HL-60 (cell line): ENCODE results near the gene ZCWPW1.

Source experiments
- DNase-seq, 2 experiments: peaks; one replicate each; pipeline ENCODE4 v3.0.0-alpha.2; 2010 to 2020; ENCODE audit warnings: low read depth in 1 of 2, low spot score in 1 of 2
- H3K27ac ChIP-seq: fragments of 250-450 bp; sonication (Bioruptor Pico); replicated peaks from 2 replicates; pipeline ENCODE4 v1.5.1; 2020; ENCODE audit warnings: mild to moderate bottlenecking, moderate library complexity
- H3K27me3 ChIP-seq: fragments of 250-450 bp; sonication (Bioruptor Pico); 2 replicates; pipeline ENCODE4 v1.5.1; 2021; ENCODE audit warnings: mild to moderate bottlenecking, moderate library complexity; ENCODE audit not compliant: insufficient read depth, poor library complexity, severe bottlenecking
- H3K4me3 ChIP-seq: replicated peaks from 2 replicates; pipeline ENCODE4 v1.5.1; 2011; ENCODE audit warnings: mild to moderate bottlenecking, control low read depth, low read length; ENCODE audit not compliant: insufficient read depth
- CTCF ChIP-seq: IDR thresholded peaks from one replicate; pipeline ENCODE4 v1.5.1; 2011; ENCODE audit warnings: low read length, control low read depth, inconsistent platforms; ENCODE audit not compliant: insufficient read depth
- GABPA ChIP-seq: IDR thresholded peaks from 2 replicates; pipeline ENCODE4 v1.6.1; 2012; ENCODE audit warnings: low read depth
- POLR2AphosphoS5 ChIP-seq: IDR thresholded peaks from 2 replicates; pipeline ENCODE4 v1.6.1; 2012; ENCODE audit warnings: low read depth
- REST ChIP-seq: IDR thresholded peaks from 2 replicates; pipeline ENCODE4 v1.6.1; 2012; ENCODE audit warnings: low read depth; ENCODE audit not compliant: insufficient replicate concordance
- SPI1 ChIP-seq: IDR thresholded peaks from 2 replicates; pipeline ENCODE4 v1.6.1; 2012; ENCODE audit warnings: low read depth, mild to moderate bottlenecking, borderline replicate concordance

ZCWPW1 gene

GRCh38 chr7:100373261-100373831 lies 55.2 kb downstream of the ZCWPW1 start, which contains the start of gene PILRA:
PILRA (plus strand) TSS chr7:100373487; CDS start chr7:100373657, 170 bp downstream.
- TF ChIP-seq CTCF (no peak), POLR2AphosphoS5 (peak; percentile 30; the same call in 1 of the 2 replicates), SPI1 (peak; percentile 78)
- H3K27me3 ChIP-seq, result no peaks in the 10 kb centered on the region
- H3K27ac ChIP-seq, result peak within 1 kb of the TSS; percentile 88
- peak; percentile 65 to 75 for DNase-seq
- H3K4me3 ChIP-seq, result peak within 1 kb of the TSS; percentile 33

GRCh38 chr7:100372694-100373093 lies 55.8 kb downstream of the ZCWPW1 start:
- Histone ChIP-seq H3K27ac (peak overlapping the region; percentile 88), H3K4me3 (no peak overlapping the region; the same call in 1 of the 2 replicates), H3K27me3 (no peaks in the 10 kb centered on the region)
- DNase-seq, result no peak
- TF ChIP-seq REST, result no peak
- TF ChIP-seq CTCF, result no peak
- TF ChIP-seq SPI1, result no peak
- TF ChIP-seq GABPA, result no peak
- TF ChIP-seq POLR2AphosphoS5, result no peak

- DNase-seq, result peak; percentile 91
- TF ChIP-seq POLR2AphosphoS5 (peak; percentile 68; the same call in 1 of the 2 replicates), REST (no peak)
- no peaks in the 10 kb centered on the region for H3K27me3 ChIP-seq
- no peak overlapping the region; the same call in 1 of the 2 replicates for H3K4me3 ChIP-seq
- peak overlapping the region; percentile 88 for H3K27ac ChIP-seq
Observed at GRCh38 chr7:100372256-100372655, 56.2 kb downstream of the ZCWPW1 start.

GRCh38 chr7:100371561-100372171 lies 56.8 kb downstream of the ZCWPW1 start:
- no peaks in the 10 kb centered on the region for H3K27me3 ChIP-seq
- H3K4me3 ChIP-seq, result no peak overlapping the region
- DNase-seq, result no peak
- peak overlapping the region; percentile 88 for H3K27ac ChIP-seq
- TF ChIP-seq CTCF (no peak), GABPA (no peak), SPI1 (no peak), POLR2AphosphoS5 (no peak; the same call in 1 of the 2 replicates), REST (no peak)
